ENCODE data around the gene SLC25A26. TPM values are rescaled to one million over a fixed set of nuclear protein-coding genes. Genes with fewer than 3 reads are reported as not detected.
"Not testable (repeated sequence)": the region's sequence is repeated elsewhere in the genome, so short reads cannot be mapped to it uniquely, and the experiment has no call there.

Gene SLC25A26
- total and polyA plus RNA-seq, 4 donors = 19.8 to 23.4 (median 22.5) TPM

DNA sequence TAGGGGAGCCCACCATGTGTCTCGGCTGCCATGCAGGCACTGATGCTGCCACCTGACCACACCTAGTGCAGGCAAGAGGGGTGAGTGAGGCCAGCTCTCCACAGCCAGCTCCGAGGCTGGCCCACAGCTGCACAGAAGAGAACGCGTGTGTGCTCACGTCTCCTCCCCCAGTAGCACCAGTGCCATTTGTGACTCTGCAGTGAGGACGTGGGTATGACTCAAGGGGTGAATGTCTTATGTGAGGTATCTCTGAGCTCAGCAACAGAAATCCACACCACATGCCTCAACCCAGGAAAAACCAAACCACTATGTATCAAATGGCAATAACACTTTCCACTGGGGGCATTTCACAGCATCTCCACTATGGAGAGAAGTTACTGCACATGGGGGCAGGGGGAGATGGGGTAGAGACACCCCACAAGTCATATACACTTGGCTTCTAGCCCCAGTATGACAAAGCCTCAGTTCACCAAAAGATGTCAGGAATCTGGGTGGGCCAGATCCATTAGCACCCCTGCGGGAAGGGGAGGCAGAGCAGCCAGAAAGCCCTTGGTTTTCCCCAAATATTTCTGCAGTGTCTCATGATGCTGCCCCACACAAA, 192.4 kb downstream of the SLC25A26 start:
- Histone ChIP-seq H3K36me3 (ENCODE audit: control insufficient read depth, insufficient read depth, low read length) (peaks cover 43% of the 10 kb centered on the region), H3K27ac (ENCODE audit: low read depth, low read length) (no peak overlapping the region), H3K4me3 (ENCODE audit: low read depth, low read length) (no peak overlapping the region), H3K9me3 (ENCODE audit: control insufficient read depth, insufficient read depth, low read length) (no peaks in the 10 kb centered on the region), H3K27me3 (ENCODE audit: control insufficient read depth, insufficient read depth, low read length) (no peaks in the 10 kb centered on the region), H3K4me1 (ENCODE audit: control insufficient read depth, insufficient read depth, low read length) (peaks cover 67% of the 10 kb centered on the region)
- DNase-seq (ENCODE audit: low read depth in 4 of 6, low spot score in 6 of 6) = no peak
- 96% methylated on average over 3 of the region's 7 CpGs for WGBS (ENCODE audit: insufficient coverage)

DNA sequence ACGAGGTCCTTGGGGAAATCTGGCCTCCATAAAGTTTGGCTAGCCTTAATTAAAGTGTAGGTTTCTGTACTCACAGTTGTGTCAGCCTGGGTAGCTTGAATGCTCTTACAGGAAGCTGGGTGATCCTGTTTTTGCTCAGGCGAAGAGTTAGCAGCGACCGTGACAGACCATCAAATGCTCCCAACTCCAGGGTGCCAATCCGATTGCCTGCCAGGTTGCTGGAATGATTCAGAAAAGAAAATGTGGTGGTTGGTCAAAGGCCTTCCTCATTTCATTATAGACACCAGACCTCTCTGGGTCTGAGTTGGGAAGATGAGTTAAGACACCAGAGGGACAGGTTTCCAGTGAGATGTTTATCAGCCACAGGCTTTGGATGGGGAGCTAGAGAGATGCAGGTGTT, 194.0 kb downstream of the SLC25A26 start:
- Histone ChIP-seq H3K9me3 (ENCODE audit: control insufficient read depth, insufficient read depth, low read length) (no peaks in the 10 kb centered on the region), H3K36me3 (ENCODE audit: control insufficient read depth, insufficient read depth, low read length) (peaks cover 35% of the 10 kb centered on the region), H3K4me3 (ENCODE audit: low read depth, low read length) (no peak overlapping the region), H3K4me1 (ENCODE audit: control insufficient read depth, insufficient read depth, low read length) (peaks cover 69% of the 10 kb centered on the region), H3K27ac (ENCODE audit: low read depth, low read length) (no peak overlapping the region), H3K27me3 (ENCODE audit: control insufficient read depth, insufficient read depth, low read length) (no peaks in the 10 kb centered on the region)
- 29% methylated on average over 1 of the region's 5 CpGs for WGBS (ENCODE audit: insufficient coverage)
- DNase-seq (ENCODE audit: low read depth in 4 of 6, low spot score in 6 of 6) = no peak

DNA sequence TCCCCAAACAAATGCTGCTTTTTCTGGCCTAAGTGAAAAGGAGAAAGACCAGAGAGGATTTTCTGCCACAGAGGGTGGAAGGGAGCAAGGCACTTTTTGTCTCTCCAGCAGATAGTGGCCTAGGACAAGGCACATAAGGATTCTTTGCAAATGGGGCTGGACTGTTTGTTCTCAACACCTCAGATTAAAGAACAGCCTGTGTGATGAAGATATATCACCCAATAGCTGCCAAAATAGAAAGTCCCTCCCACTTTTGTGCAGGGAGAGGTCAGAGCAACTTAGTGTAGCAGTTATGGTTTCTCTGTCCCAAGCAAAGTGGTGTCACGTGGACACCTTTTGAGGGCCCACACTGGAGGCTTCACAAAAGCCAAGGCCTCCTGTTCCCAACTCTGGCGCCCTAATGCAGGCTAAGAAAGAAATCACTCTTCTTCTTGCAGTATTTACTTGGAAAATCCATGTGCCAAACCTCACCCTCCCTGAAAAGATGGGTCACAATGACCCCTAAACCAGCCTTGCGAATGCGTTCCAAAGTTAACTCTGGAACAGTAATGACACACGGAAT, 195.1 kb downstream of the SLC25A26 start:
- H3K27me3 ChIP-seq (ENCODE audit: control insufficient read depth, insufficient read depth, low read length) = no peaks in the 10 kb centered on the region
- no peak for DNase-seq (ENCODE audit: low read depth in 4 of 6, low spot score in 6 of 6)
- peaks cover 24% of the 10 kb centered on the region for H3K36me3 ChIP-seq (ENCODE audit: control insufficient read depth, insufficient read depth, low read length)

DNA sequence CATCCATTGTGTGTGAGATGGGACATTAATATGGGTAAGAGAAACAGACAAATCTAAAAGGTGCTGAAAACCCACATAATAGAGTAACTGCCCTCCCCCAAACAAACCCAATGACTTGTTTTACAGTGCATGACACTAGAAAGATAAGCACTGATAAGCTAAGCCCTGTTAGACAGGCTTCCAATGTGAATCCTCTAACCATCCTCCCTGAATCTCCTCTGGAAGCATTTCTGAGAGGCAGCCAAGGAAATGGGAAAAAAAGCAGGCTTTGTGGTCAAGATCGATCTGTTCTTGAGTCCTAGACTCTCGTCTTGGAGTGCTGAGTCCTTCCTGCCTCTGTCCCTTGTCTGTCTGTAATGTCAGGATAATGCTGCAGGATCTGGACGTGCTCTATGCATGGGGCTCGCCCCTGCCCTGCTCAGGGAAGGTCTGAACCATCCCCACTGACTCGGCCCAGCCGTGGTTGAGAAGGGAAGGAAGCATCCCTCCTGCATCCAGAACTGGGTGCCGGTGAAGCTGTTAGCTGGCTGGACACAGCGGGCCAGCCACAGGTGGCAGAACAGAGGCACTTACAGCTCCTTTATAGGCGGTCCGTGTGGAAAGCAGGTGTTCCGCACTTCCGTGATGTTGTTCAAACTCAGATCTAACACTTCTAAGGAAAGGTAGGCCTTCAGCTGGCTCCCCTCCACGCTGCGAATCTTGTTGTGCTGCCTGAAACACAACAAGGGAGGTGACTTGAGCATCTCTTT, 195.9 kb downstream of the SLC25A26 start:
- peaks cover 4% of the 10 kb centered on the region for H3K9me3 ChIP-seq (ENCODE audit: control insufficient read depth, insufficient read depth, low read length)
- peaks cover 23% of the 10 kb centered on the region for H3K36me3 ChIP-seq (ENCODE audit: control insufficient read depth, insufficient read depth, low read length)
- no peak overlapping the region for H3K4me3 ChIP-seq (ENCODE audit: low read depth, low read length)
- H3K4me1 ChIP-seq (ENCODE audit: control insufficient read depth, insufficient read depth, low read length) = peaks cover 57% of the 10 kb centered on the region
- peak overlapping the region; percentile 87 for H3K27ac ChIP-seq (ENCODE audit: low read depth, low read length)
- H3K27me3 ChIP-seq (ENCODE audit: control insufficient read depth, insufficient read depth, low read length) = no peaks in the 10 kb centered on the region
- WGBS (ENCODE audit: insufficient coverage) = 69% methylated on average over 10 of the region's 14 CpGs
- no peak for DNase-seq (ENCODE audit: low read depth in 4 of 6, low spot score in 6 of 6)

More for the DNA sequence above, 195.1 kb downstream of the SLC25A26 start:
- Histone ChIP-seq H3K4me1 (ENCODE audit: control insufficient read depth, insufficient read depth, low read length) (peaks cover 59% of the 10 kb centered on the region), H3K9me3 (ENCODE audit: control insufficient read depth, insufficient read depth, low read length) (no peaks in the 10 kb centered on the region), H3K4me3 (ENCODE audit: low read depth, low read length) (no peak overlapping the region), H3K27ac (ENCODE audit: low read depth, low read length) (peak overlapping the region; percentile 87)
- 63% methylated on average over 2 of the region's 5 CpGs for WGBS (ENCODE audit: insufficient coverage)

DNA sequence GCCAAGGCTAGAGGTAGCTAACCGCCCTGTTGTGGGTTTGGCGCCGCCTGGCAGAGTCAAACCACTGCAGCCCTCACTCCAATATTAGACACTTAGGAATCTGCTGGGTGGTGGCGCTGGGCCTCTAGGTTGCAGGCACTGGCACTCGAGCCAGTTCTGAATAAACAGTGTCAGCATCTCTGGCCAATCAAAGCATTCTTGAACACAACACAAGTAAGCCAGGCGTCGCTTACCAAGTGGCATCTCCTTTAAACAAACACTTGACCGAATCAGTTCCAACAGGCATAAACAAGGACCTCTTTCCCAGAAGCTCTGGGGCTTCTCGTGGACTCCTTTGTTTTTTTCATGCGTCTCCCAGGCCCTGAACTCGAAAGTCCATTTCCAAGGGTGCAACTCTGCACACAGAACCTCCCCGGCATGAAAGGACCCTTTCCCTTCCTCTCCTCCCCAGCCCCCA, 197.7 kb downstream of the SLC25A26 start:
- peaks cover 44% of the 10 kb centered on the region for H3K4me1 ChIP-seq (ENCODE audit: control insufficient read depth, insufficient read depth, low read length)
- H3K27me3 ChIP-seq (ENCODE audit: control insufficient read depth, insufficient read depth, low read length) = no peaks in the 10 kb centered on the region
- peaks cover 5% of the 10 kb centered on the region for H3K9me3 ChIP-seq (ENCODE audit: control insufficient read depth, insufficient read depth, low read length)
- DNase-seq (ENCODE audit: low read depth in 4 of 6, low spot score in 6 of 6) = peak in 4 of 6 donors; percentile 55 to 90 (median 74)
- no peak overlapping the region for H3K4me3 ChIP-seq (ENCODE audit: low read depth, low read length)
- H3K27ac ChIP-seq (ENCODE audit: low read depth, low read length) = peak overlapping the region; percentile 87
- WGBS (ENCODE audit: insufficient coverage) = 33% methylated on average over 11 of the region's 12 CpGs
- peaks cover 6% of the 10 kb centered on the region for H3K36me3 ChIP-seq (ENCODE audit: control insufficient read depth, insufficient read depth, low read length)

DNA sequence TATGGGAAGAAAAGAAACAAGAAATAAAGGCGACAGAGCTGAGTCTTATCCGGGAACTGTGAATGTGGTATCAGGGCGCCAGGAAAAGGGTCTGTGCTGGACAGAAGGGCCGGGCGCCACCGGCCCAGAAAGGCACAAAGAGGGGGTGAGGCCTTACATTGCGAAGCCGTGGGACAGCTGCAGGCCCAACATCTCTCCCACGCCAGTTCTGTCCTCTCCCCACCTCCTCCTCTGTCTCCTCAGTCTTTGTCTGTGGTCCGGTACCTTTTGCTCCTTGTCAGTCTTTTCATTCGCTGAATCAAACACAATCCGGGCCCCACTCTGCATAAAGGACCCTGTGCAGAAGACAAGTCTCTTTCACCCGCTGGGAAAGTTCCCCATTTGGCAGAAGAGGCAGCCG, 198.2 kb downstream of the SLC25A26 start:
- Histone ChIP-seq H3K4me3 (ENCODE audit: low read depth, low read length) (no peak overlapping the region), H3K27ac (ENCODE audit: low read depth, low read length) (peak overlapping the region; percentile 87), H3K27me3 (ENCODE audit: control insufficient read depth, insufficient read depth, low read length) (no peaks in the 10 kb centered on the region), H3K36me3 (ENCODE audit: control insufficient read depth, insufficient read depth, low read length) (peaks cover 3% of the 10 kb centered on the region), H3K4me1 (ENCODE audit: control insufficient read depth, insufficient read depth, low read length) (peaks cover 46% of the 10 kb centered on the region), H3K9me3 (ENCODE audit: control insufficient read depth, insufficient read depth, low read length) (peaks cover 5% of the 10 kb centered on the region)
- 52% methylated on average over 13 of the region's 14 CpGs for WGBS (ENCODE audit: insufficient coverage)
- DNase-seq (ENCODE audit: low read depth in 4 of 6, low spot score in 6 of 6) = peak in 2 of 6 donors; percentile 78 to 84

DNA sequence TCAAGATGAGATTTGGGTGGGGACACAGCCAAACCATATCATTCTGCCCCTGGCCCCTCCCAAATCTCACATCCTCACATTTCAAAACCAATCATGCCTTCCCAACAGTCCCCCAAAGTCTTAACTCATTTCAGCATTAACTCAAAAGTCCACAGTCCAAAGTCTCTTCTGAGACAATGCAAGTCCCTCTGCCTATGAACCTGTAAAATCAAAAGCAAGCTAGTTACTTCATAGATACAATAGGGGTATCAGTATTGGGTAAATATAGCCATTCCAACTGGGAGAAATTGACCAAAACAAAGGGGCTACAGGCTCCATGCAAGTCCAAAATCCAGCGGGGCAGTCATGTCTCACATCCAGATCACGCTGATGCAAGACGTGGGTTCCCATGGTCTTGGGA, 200.3 kb downstream of the SLC25A26 start:
- not testable (repeated sequence) for H3K9me3 ChIP-seq (ENCODE audit: control insufficient read depth, insufficient read depth, low read length); H3K36me3 ChIP-seq (ENCODE audit: control insufficient read depth, insufficient read depth, low read length); H3K27ac ChIP-seq (ENCODE audit: low read depth, low read length); DNase-seq (ENCODE audit: low read depth in 4 of 6, low spot score in 6 of 6); H3K4me3 ChIP-seq (ENCODE audit: low read depth, low read length); H3K27me3 ChIP-seq (ENCODE audit: control insufficient read depth, insufficient read depth, low read length)
- peaks cover 46% of the 10 kb centered on the region for H3K4me1 ChIP-seq (ENCODE audit: control insufficient read depth, insufficient read depth, low read length)
- 93% methylated on average over 3 of the region's 3 CpGs for WGBS (ENCODE audit: insufficient coverage)

DNA sequence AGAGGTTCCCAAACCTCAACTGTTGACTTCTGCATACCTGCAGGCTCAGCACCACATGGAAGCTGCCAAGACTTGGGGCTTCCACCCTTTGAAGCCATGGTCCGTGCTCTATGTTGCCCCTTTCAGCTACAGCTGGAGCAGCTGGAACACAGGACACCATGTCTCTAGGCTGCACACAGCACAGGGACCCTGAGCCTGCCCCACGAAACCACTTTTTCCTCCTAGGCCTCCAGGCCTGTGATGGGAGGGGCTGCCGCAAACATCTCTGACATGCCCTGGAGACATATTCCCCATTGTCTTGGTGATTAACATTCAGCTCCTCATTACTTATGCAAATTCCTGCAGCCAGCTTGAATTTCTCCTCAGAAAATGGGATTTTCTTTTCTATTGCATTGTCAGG, 201.1 kb downstream of the SLC25A26 start:
- not testable (repeated sequence) for H3K27me3 ChIP-seq (ENCODE audit: control insufficient read depth, insufficient read depth, low read length); H3K4me3 ChIP-seq (ENCODE audit: low read depth, low read length); DNase-seq (ENCODE audit: low read depth in 4 of 6, low spot score in 6 of 6); H3K27ac ChIP-seq (ENCODE audit: low read depth, low read length); H3K9me3 ChIP-seq (ENCODE audit: control insufficient read depth, insufficient read depth, low read length); H3K36me3 ChIP-seq (ENCODE audit: control insufficient read depth, insufficient read depth, low read length)
- 85% methylated on average over 3 of the region's 3 CpGs for WGBS (ENCODE audit: insufficient coverage)
- peaks cover 41% of the 10 kb centered on the region for H3K4me1 ChIP-seq (ENCODE audit: control insufficient read depth, insufficient read depth, low read length)

DNA sequence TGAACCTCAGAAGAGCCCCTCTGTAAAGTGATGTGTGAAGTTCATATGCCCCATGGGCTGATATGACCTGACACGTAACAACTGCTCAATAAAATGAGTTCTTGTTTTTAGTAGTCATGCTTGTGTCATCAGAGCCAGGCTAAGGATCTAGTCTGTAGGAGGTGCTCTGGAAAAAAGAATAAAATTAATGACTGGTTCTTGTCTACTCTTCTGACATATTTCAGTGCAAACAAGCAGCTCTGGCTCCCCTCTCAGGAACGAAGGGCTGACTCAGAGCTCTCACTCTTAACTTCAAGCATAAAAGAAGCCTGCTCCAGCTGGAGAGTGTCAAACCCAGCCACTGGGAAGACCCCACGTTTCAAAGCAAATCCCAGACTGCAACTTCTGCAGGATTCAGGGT, 203.0 kb downstream of the SLC25A26 start:
- Histone ChIP-seq H3K27ac (ENCODE audit: low read depth, low read length) (peak overlapping the region; percentile 68), H3K4me3 (ENCODE audit: low read depth, low read length) (no peak overlapping the region), H3K27me3 (ENCODE audit: control insufficient read depth, insufficient read depth, low read length) (no peaks in the 10 kb centered on the region), H3K4me1 (ENCODE audit: control insufficient read depth, insufficient read depth, low read length) (peaks cover 29% of the 10 kb centered on the region), H3K36me3 (ENCODE audit: control insufficient read depth, insufficient read depth, low read length) (no peaks in the 10 kb centered on the region), H3K9me3 (ENCODE audit: control insufficient read depth, insufficient read depth, low read length) (peaks cover 5% of the 10 kb centered on the region)
- 61% methylated on average over 3 of the region's 3 CpGs for WGBS (ENCODE audit: insufficient coverage)
- DNase-seq (ENCODE audit: low read depth in 4 of 6, low spot score in 6 of 6) = no peak
